Measurements from ENCODE around the gene DLG2. TPM values are rescaled to one million over a fixed set of nuclear protein-coding genes. Genes with fewer than 3 reads are reported as not detected.

DLG2 gene
- total and polyA plus RNA-seq, 9 donors: 2.5 to 20.7 (median 12.0) TPM

DNA sequence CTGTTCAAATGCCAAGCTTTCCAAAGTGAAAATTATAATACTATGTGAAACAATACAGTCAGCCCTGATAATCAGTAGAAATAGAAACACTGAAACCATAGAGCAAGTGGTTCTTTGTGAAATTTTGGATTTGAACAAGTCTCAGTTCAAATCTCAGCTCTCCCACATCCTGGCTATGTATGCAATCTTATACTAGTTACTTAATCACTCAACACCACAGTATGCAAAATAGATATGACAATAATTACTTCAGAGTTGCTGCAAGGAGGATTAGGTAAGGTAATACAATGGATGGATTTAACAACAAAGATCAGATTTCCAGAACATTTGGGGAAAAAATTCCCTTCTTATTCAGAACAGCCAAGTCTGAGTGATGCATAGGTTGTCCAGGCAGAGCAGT is 1489.2 kb downstream of the DLG2 start:
- no peaks in the 10 kb centered on the region for H3K9me3 ChIP-seq
- no peak for DNase-seq
- intact Hi-C loops (cut with DNase I): no loop called here
- TF ChIP-seq POLR2A (IDR thresholded peaks at IDR 0.05): no peak
- no peak for TF ChIP-seq EP300 (IDR thresholded peaks at IDR 0.05)
- TF ChIP-seq, protein P1, sequence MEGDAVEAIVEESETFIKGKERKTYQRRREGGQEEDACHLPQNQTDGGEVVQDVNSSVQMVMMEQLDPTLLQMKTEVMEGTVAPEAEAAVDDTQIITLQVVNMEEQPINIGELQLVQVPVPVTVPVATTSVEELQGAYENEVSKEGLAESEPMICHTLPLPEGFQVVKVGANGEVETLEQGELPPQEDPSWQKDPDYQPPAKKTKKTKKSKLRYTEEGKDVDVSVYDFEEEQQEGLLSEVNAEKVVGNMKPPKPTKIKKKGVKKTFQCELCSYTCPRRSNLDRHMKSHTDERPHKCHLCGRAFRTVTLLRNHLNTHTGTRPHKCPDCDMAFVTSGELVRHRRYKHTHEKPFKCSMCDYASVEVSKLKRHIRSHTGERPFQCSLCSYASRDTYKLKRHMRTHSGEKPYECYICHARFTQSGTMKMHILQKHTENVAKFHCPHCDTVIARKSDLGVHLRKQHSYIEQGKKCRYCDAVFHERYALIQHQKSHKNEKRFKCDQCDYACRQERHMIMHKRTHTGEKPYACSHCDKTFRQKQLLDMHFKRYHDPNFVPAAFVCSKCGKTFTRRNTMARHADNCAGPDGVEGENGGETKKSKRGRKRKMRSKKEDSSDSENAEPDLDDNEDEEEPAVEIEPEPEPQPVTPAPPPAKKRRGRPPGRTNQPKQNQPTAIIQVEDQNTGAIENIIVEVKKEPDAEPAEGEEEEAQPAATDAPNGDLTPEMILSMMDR (IDR thresholded peaks at IDR 0.05): no peak
- no peak overlapping the region for H3K27ac ChIP-seq
- H3K27me3 ChIP-seq: no peaks in the 10 kb centered on the region
- H3K4me3 ChIP-seq: no peak overlapping the region
- no peaks in the 10 kb centered on the region for H3K36me3 ChIP-seq
- peaks cover 1% of the 10 kb centered on the region for H3K4me1 ChIP-seq (ENCODE audit: insufficient read depth)

DNA sequence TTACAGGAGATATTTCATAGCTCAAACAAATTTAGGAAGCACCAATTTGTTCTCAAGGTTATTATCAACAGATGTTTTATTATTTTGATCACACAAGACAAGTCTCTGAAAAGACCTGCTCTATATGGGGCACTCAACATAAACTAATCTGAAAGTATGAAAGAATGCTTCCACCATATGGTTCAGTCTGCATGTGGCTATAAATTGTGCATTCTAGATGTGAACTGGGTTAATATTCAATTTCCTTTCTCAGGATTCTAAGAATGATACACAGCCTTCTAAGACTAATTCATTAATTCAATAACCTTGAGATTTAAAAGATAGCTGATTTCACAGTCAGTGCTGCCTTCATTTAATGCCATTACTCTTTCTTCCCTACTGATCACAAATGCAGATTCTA is 1489.6 kb downstream of the DLG2 start:
- DNase-seq: no peak
- no peaks in the 10 kb centered on the region for H3K9me3 ChIP-seq
- intact Hi-C loops (cut with DNase I): no loop called here

DNA sequence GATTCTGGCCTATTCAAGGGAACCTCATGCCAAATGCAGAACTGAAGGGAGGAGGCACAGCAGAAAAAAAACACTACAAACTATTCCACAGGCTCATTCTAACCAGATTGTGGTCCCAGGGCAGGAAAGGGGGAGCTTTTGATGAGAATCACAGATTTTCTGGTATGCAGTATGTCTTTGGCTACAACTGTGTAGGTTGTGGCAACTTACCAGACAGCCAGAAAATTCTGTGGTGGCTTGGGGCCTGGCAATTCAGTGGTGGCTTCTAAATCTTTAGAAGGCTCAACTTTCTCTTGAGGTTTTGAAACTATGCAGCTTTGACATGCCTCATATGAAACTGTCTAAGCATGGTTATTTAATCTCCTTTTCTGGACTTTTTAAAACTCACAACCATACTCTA is 1490.2 kb downstream of the DLG2 start:
- Histone ChIP-seq H3K4me3 (no peak overlapping the region), H3K27ac (no peak overlapping the region), H3K4me1 (ENCODE audit: insufficient read depth) (peaks cover 1% of the 10 kb centered on the region), H3K36me3 (no peaks in the 10 kb centered on the region), H3K9me3 (no peaks in the 10 kb centered on the region), H3K27me3 (no peaks in the 10 kb centered on the region)
- DNase-seq: no peak
- intact Hi-C loops (cut with DNase I): no loop called here
- TF ChIP-seq, protein P1 (IDR thresholded peaks at IDR 0.05): no peak
- TF ChIP-seq EP300 (IDR thresholded peaks at IDR 0.05) (no peak), POLR2A (IDR thresholded peaks at IDR 0.05) (no peak)

More for the DNA sequence above, 1489.6 kb downstream of the DLG2 start:
- Histone ChIP-seq H3K36me3 (no peaks in the 10 kb centered on the region), H3K4me1 (ENCODE audit: insufficient read depth) (peaks cover 1% of the 10 kb centered on the region), H3K27me3 (no peaks in the 10 kb centered on the region), H3K27ac (no peak overlapping the region), H3K4me3 (no peak overlapping the region)
- TF ChIP-seq, protein P1 (IDR thresholded peaks at IDR 0.05): no peak
- TF ChIP-seq EP300 (IDR thresholded peaks at IDR 0.05) (no peak), POLR2A (IDR thresholded peaks at IDR 0.05) (no peak)

DNA sequence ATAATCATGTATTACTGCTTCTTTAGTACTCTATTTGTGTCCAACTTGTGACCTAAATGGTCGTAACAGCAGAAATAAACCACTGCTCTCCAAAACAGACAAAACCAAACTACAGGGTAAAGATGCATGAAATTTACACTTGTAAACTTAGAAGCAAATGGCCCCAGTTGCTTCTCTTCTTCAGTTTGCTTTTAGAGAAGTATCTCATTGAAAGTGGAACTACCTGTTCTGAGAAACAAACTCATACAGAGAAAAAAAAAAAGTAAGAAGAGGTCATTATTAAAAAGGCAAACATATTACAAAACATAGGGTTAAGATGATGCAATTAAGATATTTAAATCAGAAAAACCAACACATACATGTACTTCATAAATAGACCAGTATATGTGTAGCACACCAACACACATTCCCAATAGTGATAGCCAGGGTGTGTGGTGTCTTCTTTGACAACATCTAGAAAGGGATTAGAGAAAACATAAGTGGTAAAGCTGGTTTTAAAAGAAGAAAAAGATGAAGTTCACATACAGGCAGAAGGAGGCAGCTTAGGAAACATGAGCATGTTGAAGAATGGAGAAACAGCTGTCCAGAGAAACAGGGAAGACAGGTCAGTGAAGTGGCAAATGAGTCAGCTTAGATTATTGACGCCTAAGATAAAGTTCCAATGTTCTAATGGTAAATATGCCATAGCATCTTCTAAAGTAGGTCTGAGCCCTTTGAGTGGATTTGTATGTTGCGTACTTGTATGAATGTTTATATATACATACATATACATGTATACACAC is 1496.3 kb downstream of the DLG2 start:
- H3K4me1 ChIP-seq (ENCODE audit: insufficient read depth): no peaks in the 10 kb centered on the region
- TF ChIP-seq POLR2A (IDR thresholded peaks at IDR 0.05): no peak
- TF ChIP-seq, protein P1 (IDR thresholded peaks at IDR 0.05): no peak
- TF ChIP-seq EP300 (IDR thresholded peaks at IDR 0.05): no peak
- no peak for DNase-seq
- H3K36me3 ChIP-seq: no peaks in the 10 kb centered on the region
- H3K4me3 ChIP-seq: no peak overlapping the region
- intact Hi-C loops (cut with DNase I): no loop called here
- H3K27me3 ChIP-seq: no peaks in the 10 kb centered on the region
- 86 to 90% (median 89%) methylated on average over 3 of the region's 3 CpGs for WGBS, 3 donors
- no peaks in the 10 kb centered on the region for H3K9me3 ChIP-seq
- no peak overlapping the region for H3K27ac ChIP-seq

Data from ovary (tissue), 9 donors.